HTERT RPE-1 (cell line): Measurements from ENCODE around the gene GAL3ST1.
"Not testable (repeated sequence)": the region's sequence is repeated elsewhere in the genome, so short reads cannot be mapped to it uniquely, and the experiment has no call there.

ENCODE experiments used
- in situ Hi-C: fragments of 300-500 bp; cut with MboI; formaldehyde crosslinking; loops from 4 replicates; pipeline ENCODE4 v1.14.3; 2020; ENCODE audit warnings: low sequenced_read_pairs

GAL3ST1 gene

GRCh38 chr22:30566125-30566524 lies 8.3 kb downstream of the GAL3ST1 start:
- in situ Hi-C loops = no loop called here

GRCh38 chr22:30565341-30565740 lies 9.1 kb downstream of the GAL3ST1 start:
- in situ Hi-C loops = no loop called here

- in situ Hi-C loops = no loop called here
Measured at GRCh38 chr22:30564761-30565119, 9.7 kb downstream of the GAL3ST1 start.

DNA sequence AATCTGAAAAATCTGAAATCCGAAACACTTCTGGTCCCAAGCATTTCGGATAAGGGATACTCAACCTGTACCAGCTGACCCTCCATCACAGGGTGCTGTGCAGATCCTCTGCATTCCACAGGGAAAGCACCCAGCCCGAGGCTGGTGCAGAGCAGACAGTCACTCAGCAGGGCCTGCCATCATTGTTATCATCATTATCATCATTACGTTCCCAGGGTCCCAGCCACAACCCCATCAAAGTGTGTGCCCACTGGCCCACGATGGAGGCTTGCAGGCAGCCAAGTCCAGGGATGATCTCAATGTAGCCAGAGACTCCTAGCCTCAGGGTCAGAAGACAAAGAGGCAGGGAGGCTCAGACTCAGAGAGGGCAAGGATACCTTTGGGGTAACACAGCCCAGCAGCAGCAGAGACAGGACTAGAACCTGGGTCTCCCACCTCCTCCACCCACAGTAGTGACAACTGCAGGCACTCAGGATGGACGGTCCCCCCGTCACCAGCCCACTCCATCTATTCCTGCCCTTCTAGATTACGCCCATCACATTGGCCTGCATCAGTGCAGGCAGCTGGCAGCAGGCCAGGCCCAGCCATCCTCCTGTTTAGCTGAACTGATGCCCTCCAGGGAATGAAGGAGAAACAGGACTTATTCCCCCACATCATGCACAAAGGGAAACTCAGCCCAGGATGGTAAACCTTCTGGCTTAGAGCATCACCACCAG lies 10.3 kb downstream of the GAL3ST1 start:
- in situ Hi-C loops = no loop called here

DNA sequence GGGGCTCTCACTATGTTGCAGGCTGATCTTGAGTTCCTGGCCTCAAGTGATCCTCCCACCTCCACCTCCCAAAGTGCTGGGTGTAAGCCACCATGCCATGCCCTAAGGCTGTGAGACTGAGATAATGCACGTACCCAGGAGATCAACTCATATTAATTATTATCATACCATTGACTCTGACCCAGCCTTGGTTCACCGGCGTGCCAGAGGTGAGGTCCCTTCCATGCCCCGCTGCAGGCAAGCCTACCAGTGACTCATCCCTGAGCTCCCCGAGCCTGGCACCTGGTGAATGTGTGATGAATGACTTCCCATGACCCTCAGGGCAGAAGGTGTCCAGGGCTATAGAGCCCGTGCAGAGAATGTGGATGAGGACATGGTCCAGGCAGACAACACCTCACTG lies 12.1 kb downstream of the GAL3ST1 start:
- in situ Hi-C loops = no loop called here

- in situ Hi-C loops = no loop called here
Measured at GRCh38 chr22:30561402-30562189, 12.9 kb downstream of the GAL3ST1 start.

- in situ Hi-C loops = not testable (repeated sequence)
Measured at GRCh38 chr22:30560643-30561202, 13.7 kb downstream of the GAL3ST1 start.

DNA sequence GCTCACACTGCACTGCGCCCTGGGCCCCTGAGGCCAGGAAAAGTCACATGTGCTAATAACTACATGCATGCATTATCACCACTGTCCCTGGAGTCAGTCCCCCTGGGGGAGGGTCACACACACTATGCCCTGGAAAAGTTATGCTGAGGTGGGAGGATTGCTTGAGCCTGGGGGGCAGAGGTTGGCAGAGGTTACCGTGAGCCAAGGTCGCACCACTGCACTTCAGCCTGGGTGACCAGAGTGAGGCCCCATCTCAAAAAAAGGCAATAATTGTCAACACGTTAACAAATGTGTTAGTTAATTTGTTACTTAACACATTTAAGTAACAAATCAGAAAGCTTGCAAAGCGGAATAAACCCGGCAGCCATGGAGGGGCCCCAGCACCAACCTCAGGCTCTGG lies 14.6 kb downstream of the GAL3ST1 start:
- in situ Hi-C loops = no loop called here

- in situ Hi-C loops = no loop called here
Measured at GRCh38 chr22:30557243-30557642, 17.2 kb downstream of the GAL3ST1 start.

DNA sequence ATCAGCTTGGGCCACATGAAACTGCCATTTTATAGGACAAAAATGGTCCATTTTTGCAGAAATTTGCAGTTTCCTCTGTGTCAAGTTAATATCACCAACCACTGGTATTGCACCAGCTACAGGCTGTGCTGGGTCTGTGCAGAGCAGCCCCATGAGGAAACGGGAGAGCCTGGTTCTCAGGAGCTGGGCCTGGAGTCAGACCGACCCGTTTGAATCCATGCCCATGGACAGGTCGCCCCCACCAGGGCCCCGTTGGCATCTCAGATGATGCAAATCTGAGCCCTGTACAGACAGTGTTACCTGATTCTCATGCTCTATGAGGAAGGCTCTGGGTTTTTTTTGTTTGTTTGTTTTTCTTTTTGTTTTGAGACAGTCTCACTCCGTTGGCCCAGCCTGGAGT lies 18.1 kb downstream of the GAL3ST1 start:
- in situ Hi-C loops = no loop called here

GRCh38 chr22:30555282-30556210 lies 18.9 kb downstream of the GAL3ST1 start:
- in situ Hi-C loops = no loop called here

- in situ Hi-C loops = no loop called here
Measured at GRCh38 chr22:30553971-30554370, 20.5 kb downstream of the GAL3ST1 start.

DNA sequence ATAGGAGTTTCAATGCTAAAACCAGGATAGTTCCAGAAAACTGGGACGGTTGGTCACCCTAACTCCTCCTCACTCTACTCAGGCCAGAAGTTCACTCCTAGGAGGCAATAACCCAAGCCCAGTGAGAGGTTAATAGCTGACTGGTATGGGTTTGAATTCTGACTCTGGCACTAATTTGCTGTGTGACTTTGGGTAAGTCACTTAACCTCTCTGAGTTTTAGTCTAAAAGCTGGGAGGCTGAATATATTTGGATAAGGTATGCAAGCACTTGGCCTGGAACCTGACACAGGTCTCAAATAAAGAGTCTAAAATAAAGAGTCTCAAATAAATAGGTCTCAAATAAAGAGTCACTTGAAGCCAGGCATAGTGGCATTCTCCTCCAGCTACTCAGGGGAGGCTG lies 21.7 kb downstream of the GAL3ST1 start:
- in situ Hi-C loops = no loop called here

- in situ Hi-C loops = not testable (repeated sequence)
Measured at GRCh38 chr22:30551813-30552212, 22.7 kb downstream of the GAL3ST1 start.

- in situ Hi-C loops = no loop called here
Measured at GRCh38 chr22:30547188-30547587, 27.3 kb downstream of the GAL3ST1 start.

DNA sequence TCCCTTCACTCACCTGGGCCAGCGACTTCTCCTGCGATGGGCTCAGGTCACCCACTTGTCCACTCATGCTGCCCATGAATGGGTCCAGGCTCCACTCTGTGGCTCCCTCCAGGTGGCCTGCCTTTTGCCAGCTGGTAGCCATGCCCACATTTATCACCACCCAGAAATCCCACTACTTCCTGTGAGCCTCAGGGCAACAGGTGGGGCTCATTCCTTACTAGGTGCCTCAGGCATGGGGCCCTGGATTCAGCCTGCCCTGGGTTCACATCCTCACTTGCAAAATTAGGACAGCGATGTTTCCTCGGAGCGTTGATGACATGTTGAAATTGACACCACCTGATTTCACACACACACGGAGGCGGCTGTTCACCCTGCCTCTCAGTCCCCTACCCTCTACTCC lies 27.8 kb downstream of the GAL3ST1 start, which contains the start of gene SEC14L6:
Gene SEC14L6, minus strand, starts transcription at position 126 of the 400 bp plus-strand sequence. Its CDS starts 59 bp downstream, at position 67.
- in situ Hi-C loops = no loop called here

DNA sequence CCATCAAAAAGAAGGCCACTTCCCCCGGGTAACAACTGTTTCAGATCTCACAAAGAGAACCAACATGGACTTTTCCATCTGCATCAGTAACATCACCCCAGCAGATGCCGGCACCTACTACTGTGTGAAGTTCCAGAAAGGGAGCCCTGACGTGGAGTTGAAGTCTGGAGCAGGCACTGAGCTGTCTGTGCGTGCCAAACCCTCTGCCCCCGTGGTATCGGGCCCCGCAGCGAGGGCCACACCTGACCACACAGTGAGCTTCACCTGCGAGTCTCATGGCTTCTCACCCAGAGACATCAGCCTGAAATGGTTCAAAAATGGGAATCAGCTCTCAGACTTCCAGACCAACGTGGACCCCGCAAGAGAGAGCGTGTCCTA lies 31.7 kb downstream of the GAL3ST1 start:
- in situ Hi-C loops = no loop called here

DNA sequence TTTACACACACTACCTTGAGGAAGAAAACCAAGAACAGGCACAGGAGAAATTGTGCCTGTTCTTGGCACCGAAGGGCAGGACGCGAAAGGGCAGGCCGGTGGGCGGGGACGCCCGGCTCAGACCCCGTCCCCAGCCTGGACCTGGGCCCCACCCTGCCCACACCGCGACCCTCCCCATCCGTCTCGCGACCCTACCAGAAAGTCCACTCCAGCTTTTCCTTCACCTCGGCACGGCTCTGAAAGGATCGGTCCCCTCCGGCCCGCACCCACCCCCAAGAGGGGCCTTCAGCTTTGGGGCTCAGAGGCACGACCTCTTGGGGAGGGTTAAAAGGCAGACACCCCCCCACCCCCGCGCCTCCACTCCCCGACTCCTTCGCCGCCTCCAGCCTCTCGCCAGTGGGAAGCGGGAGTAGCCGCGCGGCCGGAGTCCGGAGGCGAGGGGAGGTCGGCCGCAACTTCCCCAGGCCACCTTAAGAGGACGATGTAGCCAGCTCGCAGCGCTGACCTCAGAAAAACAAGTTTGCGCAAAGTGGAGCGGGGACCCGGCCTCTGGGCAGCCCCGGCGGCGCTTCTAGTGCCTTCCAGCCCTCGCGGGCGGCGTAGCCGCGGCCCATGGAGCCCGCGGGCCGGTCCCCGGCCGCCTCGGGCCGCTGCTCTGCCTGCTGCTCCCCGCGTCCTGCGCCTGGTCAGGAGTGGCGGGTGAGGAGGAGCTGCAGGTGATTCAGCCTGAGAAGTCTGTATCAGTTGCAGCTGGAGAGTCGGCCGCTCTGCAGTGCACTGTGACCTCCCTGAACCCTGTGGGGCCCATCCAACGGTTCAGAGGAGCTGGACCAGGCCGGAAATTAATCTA lies 32.3 kb downstream of the GAL3ST1 start:
- in situ Hi-C loops = no loop called here

GRCh38 chr22:30541511-30541910 lies 33.0 kb downstream of the GAL3ST1 start:
- in situ Hi-C loops = not testable (repeated sequence)

GRCh38 chr22:30539368-30539767 lies 35.1 kb downstream of the GAL3ST1 start:
- in situ Hi-C loops = no loop called here
